Skin epidermis (tissue), 12 donors: ENCODE measurements around the gene CACNA1S.

Experiments
- H3K27ac ChIP-seq, 21 experiments: fragments of 200-600 bp; sonication (generic) in 11 of 21; one replicate each; pipeline ENCODE4 v1.5.0; 2020; ENCODE audit warnings: mild to moderate bottlenecking in 3 of 21, inconsistent platforms in 2 of 21, moderate library complexity in 2 of 21
- H3K4me3 ChIP-seq, 7 experiments: fragments of 200-600 bp; sonication (generic) in 2 of 7; one replicate each; pipeline ENCODE4 v1.5.0; 2020; ENCODE audit warnings: inconsistent platforms in 2 of 7, mild to moderate bottlenecking in 2 of 7, moderate library complexity in 1 of 7

Gene CACNA1S

DNA sequence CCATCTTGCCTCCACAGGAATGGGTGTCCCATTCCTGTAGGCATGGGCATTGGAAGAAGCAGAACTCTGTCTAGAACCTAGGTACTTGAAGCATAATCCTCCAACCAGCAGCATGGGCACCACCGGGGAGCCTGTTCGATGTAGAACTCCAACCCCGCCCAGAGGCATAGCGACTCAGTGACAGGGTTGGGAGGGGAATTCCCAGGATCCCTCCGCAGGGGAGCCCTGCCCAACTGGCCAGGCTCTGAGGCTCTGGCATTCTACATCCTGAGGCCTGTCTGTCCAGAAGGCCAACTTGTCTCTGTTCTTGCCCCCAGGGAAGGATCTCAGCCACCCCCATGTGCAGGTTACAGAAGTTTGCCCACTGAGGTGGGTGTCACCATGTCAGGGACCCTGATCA is 38.2 kb downstream of the CACNA1S start:
- Histone ChIP-seq H3K4me3 (no peak overlapping the region), H3K27ac (no peak overlapping the region)

DNA sequence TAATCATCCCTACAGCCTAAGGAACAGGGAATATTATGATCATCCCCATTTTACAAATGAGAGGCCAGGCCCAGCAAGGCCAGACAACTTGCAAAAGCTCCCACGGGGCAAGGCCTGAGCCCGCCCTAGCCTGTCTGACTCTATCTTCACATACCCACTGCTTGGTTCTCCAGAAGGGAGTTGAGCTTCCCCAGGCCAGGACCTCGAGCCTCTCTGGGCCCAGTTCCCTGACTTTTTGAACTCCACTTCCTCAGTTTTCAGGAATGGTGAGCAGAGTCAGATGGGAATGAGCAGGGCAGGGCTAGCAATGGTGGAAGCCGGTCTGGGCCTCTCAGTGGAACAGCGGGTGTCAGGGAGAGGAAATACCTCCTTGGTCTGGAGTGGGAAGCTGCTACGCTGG is 39.3 kb downstream of the CACNA1S start:
- Histone ChIP-seq H3K4me3 (no peak overlapping the region), H3K27ac (no peak overlapping the region)

DNA sequence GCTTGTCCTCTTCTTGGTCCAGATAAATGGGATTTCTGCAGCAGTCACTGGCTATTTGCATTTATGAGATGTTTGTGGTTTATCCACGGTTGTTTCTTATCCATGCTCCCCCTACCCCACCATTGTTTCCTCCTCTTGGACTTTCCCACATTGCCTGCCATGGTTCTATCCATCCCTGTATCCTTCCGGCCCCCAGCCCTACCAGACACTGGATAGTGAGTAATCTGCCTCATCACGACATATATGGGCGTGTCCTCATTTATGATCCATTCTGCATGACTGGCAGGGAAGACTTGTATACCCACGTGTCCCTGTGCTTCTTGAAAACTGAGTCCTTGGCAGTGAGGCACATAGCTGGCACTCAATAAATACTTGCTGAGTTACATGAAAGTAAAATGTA is 40.1 kb downstream of the CACNA1S start:
- H3K27ac ChIP-seq, result no peak overlapping the region

DNA sequence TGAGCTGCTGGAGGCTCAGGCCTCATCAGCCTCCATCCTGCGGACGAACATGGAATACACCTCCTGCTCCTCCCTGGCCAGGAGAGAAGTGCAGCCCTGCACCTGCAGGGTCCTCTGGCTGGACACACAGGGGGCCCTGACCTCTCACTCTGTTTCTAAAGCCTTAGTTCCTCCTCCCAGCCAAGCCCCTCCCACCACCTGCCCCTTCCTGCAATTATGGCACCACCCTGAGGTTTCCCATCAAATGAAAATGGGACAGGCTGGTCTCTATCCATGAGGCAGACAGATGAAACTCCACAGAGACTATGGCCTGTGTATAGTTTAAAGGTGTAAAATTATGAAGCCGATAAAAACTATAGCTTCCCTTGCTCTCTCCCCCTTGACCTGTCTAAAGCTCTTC is 42.6 kb downstream of the CACNA1S start:
- H3K27ac ChIP-seq, result no peak overlapping the region
- no peak overlapping the region for H3K4me3 ChIP-seq

More for the DNA sequence above, 40.1 kb downstream of the CACNA1S start:
- H3K4me3 ChIP-seq, result no peak overlapping the region

DNA sequence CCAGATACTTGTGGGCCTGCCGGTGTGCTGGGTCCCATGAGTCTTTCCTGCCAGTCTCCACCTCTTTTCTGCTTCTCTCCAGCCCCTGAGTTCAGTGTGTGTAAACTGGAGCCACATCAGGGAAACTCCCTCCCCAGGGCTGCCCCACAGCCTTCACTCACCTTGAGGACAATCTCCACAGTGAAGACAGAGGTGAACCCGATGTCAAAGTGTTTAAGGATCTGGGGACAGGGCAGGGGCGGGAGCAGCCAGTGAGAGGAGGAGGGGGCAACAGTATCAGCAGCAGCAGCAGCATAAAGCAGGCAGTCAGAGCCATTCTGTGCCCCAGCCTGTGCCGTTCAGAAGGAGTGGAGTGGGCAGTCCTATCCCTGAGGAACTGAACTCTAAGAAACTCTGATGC is 43.2 kb downstream of the CACNA1S start:
- H3K27ac ChIP-seq, result no peak overlapping the region

DNA sequence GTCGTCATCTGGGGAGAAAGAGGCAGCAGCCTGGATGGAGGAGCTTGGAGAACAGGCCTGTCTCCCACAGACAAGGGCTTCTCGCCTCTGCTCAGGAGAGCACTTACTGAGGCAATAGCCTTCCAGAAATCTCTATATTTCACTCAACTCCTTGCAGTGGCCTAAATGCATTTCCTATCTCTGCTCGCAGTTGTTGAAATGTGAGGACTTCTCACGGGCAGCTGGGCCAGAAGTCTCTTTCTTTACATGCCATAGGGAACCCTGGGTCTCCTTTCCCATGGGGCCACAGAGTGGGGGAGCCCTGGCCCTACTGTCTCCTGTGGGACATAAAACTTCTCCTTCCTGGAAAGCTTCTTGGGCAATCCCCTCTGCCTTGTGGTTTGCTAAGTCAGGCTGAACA is 45.2 kb downstream of the CACNA1S start:
- H3K4me3 ChIP-seq, result no peak overlapping the region
- no peak overlapping the region for H3K27ac ChIP-seq

More for the DNA sequence above, 43.2 kb downstream of the CACNA1S start:
- H3K4me3 ChIP-seq, result no peak overlapping the region

DNA sequence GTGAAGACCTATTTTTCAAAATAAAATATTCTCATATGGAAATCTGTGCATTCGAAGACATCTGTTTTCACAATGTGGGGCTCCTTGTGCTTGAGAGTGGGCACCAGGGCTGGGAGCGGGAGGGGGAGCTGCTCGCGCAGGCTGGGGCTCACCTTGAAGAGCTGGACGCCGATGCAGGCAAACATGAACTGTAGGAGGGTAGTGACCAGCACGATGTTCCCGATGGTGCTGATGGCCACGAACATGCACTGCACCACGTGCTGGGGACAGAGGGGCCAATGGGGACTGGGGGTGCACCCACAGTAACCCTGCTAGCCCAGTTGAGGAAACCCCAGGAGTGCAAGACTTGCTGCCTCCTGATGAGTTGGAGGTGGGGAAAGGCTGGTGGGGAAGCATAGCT is 46.5 kb downstream of the CACNA1S start:
- H3K27ac ChIP-seq, result no peak overlapping the region
- no peak overlapping the region for H3K4me3 ChIP-seq

DNA sequence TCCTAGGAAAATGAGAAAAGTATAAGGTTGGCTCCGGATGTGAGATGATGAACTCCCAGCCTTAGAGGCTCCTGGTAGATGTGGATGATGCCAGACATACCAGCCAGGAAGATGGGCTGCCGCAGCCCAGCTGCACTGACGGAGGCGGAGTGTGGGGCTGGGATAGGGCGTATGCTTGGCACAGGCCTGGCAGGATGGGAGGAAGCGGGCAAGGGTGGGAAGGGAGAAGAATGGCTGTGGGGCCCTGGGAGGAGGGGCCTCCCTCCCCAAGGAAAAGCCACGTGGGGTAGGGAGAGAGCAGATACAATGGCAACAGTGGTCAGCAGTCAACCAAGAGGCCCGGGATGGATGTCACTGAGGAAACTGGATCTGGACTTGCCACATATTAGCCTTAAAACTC is 47.4 kb downstream of the CACNA1S start:
- Histone ChIP-seq H3K4me3 (no peak overlapping the region), H3K27ac (no peak overlapping the region)

DNA sequence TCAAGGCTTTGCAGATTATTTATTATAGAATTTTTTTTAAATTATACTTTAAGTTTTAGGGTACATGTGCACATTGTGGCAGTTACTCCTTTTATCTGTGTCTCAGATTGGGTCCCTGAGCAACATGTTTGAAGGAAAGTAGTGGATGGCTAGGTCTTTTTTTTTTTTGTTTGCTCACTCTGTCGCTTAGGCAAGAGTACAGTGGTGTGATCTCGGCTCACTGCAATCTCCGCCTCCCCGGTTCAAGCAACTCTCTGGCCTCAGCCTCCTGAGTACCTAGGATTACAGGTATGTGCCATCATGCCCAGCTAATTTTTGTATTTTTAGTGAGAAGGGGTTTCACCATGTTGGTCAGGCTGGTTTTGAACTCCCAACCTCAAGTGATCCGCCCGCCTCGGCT is 49.1 kb downstream of the CACNA1S start:
- no peak overlapping the region for H3K27ac ChIP-seq
- no peak overlapping the region for H3K4me3 ChIP-seq

DNA sequence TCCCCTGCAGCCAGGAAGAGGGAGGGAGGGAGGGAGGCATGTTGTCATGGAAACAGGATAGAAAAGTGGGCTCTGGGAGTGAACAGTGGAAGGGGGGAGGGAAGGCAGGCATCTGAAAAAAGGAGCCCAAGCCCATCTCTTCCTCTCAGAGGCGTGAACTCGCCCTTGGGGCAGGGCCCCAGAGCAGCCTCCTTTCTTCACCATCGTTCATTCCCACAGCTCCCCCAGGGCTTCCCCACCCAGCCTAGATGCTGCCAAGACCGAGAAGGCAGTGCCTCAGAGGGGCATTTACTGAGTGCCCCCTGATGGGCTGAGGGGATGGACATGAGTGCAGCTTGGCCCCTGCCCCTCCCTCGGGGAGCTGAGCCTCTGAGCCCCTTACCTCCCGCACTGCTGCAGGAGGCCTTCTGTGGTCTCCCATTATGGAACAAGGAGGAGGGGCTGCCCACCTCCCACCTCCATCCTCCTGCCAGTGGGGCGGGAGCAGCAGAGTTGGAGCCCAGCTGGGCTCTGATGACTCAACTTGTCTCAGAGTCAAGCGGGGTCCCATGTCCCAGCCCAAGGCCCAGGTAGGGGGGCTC is 49.6 kb downstream of the CACNA1S start:
- no peak overlapping the region for H3K27ac ChIP-seq
- no peak overlapping the region for H3K4me3 ChIP-seq

DNA sequence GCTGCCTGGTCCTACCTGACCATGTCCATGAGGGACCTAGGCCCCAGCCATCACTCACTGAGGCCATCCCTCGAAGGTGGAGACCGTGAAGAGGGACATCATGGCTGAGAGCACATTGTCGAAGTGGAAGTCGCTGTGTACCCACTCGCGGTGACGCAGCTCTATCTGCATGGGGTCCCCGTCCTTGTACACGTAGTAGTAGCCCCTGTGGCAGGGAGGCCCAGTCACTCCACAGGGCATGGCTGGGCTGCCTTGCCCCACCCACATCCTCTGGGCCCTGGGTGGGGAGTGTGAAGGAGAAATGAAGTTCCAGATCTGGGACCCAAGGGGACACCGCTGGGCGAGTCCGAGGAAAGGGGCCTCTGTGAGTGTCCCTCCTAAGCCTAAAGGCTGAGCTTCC is 50.3 kb downstream of the CACNA1S start:
- no peak overlapping the region for H3K27ac ChIP-seq
- no peak overlapping the region for H3K4me3 ChIP-seq

DNA sequence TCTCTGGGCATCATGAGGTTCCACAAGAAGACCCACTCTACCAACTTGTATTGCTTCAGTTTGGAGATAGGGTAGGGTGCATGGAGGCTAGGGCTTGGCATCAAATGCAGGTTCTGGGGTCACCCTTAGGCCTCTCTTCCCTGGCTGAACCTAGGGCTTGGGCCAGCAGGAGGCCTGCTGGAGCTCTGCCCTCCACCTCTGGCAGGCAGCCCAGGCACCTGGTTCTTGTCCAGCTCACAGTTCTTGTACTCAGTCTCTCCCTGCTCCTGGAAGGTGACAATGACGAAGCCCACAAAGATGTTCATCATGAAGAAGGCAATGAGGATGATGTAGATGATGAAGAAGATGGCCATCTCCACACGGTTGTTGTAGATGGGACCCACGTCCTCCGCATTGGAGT is 51.2 kb downstream of the CACNA1S start:
- H3K27ac ChIP-seq, result no peak overlapping the region
- no peak overlapping the region for H3K4me3 ChIP-seq

DNA sequence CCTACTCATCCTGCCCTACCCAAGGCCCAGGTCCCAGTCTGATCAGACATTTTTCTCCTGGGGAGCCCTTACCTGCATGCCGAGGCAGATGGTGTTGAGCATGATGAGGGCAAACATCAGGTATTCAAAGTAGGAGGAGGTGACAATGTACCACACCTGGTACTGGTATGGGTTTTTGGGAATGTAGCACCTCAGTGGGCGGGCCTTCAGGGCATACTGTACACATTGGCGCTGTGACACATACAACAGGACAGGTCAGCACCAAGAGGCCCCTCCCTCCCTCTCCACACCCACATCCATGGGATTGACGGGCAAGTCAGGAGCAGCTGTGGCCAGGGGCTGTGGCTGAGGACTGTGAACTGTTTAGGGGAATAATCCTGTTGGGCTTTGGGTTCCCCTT is 51.6 kb downstream of the CACNA1S start:
- no peak overlapping the region for H3K27ac ChIP-seq
- no peak overlapping the region for H3K4me3 ChIP-seq

DNA sequence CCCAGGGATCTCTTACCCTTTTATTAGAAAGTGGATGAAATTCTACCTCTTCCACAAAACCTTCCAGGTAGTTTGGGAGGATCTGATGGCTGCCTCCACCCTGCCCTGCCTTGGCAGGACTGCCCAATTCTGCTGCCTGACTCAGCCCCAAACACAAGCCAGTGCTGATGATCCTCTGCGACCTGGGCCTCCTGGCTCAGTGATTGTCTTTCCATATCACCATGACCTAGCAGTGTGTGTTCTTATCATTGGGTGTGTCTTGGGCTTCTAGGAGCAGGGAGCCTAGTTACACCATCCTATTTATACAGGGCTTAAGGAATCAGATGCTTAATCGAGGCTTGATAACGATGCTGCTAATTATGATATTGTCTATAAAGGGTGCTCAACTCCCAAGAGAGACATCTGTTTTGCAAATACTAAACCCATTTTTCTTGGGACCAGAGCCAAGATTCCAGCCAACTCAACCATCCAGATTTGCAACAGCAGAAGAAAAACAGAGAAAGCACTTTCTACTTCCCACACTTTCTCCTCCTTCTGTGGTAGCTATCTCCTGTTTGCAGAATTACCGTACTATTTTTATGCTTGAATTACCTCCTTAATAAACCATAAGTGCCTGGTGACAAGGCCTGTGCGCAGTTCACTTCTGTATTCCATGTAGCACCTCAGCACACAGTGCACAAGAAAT is 52.2 kb downstream of the CACNA1S start:
- Histone ChIP-seq H3K27ac (no peak overlapping the region), H3K4me3 (no peak overlapping the region)

DNA sequence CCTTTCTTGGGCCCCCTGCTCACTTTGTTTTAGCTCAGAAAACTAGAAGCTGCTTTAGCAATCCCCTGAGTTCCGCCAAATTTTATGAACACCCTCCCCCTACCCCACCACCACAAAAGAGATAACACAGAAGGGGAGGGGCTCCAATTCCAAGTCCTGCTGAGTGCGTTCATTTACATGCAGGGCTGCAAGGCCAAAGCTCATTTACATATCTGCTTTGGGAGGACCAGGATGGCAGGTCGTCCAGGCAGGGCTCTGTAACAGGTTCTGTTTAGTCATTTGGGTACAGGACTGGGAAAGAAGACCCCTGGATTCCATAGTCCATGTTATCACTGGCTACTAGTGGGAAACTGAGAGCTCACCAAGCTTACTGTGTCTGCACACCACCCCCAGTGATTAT is 52.8 kb downstream of the CACNA1S start:
- no peak overlapping the region for H3K27ac ChIP-seq
- H3K4me3 ChIP-seq, result no peak overlapping the region

DNA sequence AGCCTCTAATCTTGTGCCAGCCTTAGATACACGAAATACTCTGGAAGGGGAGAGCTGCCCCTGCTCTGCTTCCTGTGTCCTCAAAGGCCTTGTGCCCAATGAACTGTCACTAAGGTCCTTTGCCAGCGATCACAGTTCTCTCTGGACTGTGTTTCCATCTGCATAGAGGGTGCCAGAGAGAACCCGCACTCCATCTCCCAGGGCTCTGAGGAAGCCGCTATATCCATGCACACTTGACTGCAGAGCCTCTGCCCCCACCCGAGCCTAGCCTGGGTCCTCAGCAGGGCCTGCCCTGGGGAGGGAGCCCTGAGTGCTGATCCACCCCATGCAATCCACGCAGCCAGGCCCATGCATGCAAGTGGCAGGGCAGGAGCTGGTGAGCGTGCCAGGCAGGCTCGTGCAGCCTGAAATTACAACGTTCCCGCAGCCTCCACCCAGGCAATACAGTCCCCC is 58.1 kb downstream of the CACNA1S start:
- no peak overlapping the region for H3K27ac ChIP-seq
- no peak overlapping the region for H3K4me3 ChIP-seq

DNA sequence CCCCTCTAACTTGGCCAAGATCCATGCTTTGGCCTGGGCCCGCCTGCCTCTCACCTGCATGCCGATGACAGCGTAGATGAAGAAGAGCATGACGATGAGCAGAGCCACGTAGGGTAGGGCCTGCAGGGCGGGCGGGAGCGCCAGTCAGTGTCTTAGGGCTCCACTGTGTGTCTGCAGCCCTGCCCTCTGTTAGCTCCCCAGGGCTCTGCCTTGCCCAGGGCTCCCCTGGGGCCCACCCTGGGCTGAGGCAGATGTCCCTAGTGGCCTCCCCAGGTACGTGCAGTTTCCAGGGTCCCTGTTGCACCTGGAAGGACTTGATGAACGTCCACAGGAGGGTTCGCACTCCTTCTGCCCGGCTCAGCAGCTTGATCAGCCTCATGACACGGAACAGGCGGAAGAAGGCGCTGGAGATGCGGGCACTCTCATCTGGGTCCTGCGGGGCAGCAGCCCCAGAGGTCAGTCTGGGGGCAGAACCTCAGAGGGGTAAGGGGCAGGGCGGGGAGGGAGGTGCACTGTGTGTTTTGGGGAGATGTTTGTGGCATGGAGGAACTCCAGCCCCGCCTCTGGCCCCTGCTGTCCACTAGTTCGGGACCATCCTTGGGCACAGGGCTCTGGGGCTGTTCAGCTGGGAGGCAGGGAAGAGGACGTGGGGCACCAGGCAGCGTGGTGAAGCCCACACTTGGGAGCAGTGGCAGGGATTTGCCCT is 58.9 kb downstream of the CACNA1S start:
- H3K4me3 ChIP-seq, result no peak overlapping the region
- H3K27ac ChIP-seq, result no peak overlapping the region

DNA sequence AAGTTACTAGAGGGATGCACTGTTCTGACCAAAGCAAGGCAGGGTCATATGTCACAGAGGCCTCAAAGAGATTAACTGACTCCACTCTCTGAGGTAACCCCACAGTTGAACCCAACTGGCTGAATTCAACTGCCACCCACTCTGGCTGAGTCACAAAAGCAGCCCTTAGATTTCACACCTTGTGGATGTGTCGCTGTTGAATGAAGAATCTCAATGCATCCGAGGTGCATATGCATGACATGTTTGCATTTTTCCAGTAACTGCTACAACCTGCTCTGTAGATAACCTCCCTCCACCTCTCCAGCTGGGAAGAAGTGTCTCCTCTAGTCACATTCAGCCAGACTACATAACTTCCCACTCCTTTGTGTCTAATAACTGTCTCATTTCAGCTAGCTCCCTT is 60.8 kb downstream of the CACNA1S start:
- Histone ChIP-seq H3K27ac (no peak overlapping the region), H3K4me3 (no peak overlapping the region)

DNA sequence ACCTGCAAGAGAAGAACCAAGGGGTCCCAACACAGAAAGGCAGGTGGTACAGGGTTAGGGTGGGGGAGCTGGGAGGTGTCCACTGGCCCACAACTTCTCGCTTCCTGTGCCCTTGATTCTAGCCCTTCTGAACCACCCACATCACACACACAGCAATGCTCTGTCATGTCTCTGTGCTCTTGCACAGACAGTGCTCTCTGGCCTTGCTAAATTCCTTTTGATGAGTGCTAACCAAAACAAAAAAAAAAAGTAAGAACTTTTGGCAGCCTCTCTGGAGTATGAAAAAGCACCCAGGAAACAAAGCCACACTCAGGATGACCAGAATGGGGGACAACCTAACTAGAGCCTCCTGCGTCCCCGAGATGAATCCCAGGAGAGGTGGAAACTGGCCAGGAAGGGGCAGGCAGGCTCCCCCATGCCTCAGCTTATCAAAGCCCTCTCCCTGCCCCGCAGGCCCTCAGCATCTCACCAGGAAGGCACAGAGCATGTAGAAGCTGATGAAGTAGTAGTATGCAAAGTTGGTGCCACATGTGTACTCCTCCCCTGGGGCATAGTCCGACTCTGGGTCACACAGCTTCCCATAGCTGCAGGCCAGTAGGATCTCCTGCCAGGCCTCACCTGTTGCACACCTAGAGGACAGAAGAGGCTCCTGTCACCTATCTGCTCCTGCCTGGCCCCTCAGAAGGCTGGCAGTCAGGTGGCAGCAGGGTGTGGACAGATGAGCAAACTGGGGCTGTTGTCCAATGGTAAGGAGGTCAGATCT is 61.5 kb downstream of the CACNA1S start:
- Histone ChIP-seq H3K4me3 (no peak overlapping the region), H3K27ac (no peak overlapping the region)

DNA sequence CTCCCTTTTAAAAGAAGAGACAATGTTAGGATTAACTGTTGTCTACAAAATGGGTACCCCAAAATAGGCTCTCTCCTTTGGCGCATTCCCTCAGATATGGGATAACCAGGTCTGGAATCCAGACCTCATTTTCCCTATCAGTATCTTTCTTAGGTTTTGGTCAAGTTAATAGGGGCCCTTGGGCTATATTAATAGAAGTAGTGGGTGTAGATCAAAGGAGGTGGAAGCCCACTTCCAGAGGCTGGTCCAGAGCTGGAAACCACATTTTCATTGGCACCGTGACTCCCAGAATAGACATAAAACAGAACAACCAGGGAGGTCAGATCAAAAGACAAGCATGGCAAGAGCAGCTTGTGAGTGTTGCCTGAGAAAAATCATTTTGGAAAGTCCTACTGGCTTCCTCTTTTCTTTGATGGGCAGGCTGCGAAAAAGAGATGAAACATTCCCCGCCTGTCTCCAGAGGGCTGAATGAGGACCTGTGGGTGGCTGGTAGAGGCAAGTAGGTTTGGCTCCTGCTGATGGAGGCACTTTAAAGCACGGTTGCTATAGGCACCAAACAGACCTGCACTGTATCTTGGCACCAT is 62.9 kb downstream of the CACNA1S start:
- H3K27ac ChIP-seq, result no peak overlapping the region
- no peak overlapping the region for H3K4me3 ChIP-seq
